ENCODE data around the gene LOX.

Gene LOX, protein sequence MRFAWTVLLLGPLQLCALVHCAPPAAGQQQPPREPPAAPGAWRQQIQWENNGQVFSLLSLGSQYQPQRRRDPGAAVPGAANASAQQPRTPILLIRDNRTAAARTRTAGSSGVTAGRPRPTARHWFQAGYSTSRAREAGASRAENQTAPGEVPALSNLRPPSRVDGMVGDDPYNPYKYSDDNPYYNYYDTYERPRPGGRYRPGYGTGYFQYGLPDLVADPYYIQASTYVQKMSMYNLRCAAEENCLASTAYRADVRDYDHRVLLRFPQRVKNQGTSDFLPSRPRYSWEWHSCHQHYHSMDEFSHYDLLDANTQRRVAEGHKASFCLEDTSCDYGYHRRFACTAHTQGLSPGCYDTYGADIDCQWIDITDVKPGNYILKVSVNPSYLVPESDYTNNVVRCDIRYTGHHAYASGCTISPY

DNA sequence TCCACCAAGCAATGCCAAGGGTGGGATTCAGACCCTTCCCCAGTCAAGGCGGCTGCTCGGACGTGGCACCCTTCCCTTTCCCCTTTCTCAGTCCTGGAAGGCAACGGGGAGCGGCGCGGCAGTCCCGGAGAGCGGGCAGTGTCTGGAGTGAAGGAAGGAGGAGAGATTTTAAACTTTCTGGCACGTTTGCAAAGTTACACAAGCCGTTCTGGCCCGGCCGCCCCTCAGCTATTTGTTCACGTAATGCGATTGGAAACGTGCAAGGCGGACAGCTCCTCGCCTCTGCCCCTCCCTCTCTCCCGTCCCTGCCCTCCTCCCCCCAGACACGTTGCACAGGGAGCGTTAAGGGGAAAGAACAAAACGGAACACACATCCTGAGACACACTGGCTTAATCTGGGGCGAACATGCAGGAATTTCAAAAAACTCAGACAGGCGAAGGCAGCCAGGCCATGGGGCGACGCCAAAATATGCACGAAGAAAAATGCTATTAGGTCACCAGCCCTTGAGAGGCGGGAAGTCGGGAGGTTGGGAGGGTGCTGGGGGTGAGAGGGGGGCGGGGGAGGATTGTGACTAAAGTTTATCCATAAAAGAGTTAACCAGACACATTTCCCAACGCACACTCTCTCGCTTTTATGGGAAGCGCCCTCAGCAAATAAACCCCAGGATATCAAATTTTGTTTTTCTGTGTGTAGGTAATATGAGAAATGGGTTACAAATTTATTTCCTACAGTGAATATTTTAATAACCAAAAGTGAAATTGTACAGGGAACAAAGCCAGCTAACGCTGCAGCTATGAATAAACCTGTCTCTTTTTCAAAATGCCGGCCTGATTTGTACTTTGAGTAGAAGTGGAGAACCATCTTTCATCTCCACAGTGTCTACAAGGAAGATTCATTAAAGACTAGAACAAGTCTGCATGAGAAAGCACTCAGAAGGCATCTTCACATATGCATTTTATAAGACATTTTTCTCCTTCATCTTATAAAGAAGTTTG, at the start of gene LOX:
Gene LOX, minus strand, starts transcription at position 144 of the 995 bp plus-strand sequence. CDS start 274 bp downstream, outside the sequence.
- no peak for DNase-seq (ENCODE audit: low read depth in 3 of 3, low spot score in 1 of 3)

DNA sequence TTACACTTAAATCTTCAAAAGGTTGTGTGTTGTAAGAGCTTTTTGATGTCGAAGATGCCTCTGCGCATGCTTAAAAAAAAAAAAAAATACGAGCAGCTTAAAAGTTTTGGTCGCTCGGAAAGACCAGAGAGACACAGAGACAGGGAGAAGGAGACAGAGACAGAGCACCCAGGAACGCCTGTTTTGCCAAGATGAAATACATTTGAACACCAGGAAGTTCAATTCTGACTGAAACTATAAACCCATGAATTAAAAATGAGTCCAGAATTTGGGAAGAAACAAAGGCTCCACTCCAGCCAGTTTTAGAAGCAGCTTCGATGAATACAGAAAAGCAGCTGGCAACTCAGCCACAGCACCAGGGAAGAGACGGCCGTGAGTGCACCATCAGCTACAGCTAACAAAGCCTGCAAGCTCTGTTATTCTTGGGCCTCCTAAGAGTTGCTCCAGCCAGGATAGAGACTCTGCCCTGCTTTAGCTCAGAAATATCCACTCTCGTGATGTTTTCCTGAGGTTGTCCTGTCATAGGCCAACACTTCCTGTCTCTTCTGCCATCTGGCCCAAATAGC, 48.8 kb upstream of the LOX start:
- DNase-seq (ENCODE audit: low read depth in 3 of 3, low spot score in 1 of 3), result no peak

DNA sequence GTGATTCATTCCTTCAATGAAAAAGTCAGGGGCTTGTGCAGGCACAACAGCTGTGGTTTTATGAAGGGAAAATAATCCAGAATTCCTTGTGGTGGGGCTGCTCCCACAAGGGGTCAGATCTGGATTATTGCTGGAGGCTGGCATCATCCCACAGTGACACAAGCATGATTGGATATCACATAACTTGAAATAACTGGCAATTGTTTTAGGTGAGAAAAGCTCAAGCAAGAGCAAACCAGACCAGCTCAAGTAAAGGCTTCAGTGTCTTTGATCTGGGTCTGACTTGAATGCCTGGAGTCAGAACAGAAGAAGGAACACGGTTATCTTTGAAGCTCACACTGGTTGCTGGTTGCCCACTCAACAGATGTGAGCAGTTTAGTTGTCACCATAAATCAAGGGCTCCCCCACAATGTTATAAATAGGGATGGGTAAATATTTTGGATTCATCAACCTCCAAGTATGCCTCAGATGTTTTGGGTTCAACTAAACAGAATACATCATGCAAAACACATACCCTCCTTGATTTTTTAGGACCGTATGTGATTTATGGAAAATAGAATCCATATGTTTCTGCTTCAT, 48.2 kb upstream of the LOX start:
- no peak for DNase-seq (ENCODE audit: low read depth in 3 of 3, low spot score in 1 of 3)

DNA sequence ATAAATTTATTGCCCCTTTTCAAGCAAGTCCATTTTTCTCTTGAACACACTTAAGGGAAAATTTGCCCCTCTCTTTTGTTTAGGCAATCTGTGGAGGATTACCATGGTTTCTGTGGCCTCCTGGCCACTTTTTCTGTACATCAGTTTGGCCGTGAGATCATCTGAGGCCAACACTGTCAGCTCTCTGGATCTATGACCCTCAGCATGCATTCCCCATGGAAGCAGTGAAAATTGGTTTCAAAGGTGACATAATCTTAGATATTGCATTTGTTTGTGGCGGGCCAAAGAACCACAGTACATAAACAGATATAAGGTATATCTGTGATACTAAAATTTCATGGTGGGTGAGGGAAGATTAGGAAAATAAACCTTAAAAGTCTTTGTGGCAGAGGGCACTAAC, 46.7 kb upstream of the LOX start:
- DNase-seq (ENCODE audit: low read depth in 3 of 3, low spot score in 1 of 3), result no peak

DNA sequence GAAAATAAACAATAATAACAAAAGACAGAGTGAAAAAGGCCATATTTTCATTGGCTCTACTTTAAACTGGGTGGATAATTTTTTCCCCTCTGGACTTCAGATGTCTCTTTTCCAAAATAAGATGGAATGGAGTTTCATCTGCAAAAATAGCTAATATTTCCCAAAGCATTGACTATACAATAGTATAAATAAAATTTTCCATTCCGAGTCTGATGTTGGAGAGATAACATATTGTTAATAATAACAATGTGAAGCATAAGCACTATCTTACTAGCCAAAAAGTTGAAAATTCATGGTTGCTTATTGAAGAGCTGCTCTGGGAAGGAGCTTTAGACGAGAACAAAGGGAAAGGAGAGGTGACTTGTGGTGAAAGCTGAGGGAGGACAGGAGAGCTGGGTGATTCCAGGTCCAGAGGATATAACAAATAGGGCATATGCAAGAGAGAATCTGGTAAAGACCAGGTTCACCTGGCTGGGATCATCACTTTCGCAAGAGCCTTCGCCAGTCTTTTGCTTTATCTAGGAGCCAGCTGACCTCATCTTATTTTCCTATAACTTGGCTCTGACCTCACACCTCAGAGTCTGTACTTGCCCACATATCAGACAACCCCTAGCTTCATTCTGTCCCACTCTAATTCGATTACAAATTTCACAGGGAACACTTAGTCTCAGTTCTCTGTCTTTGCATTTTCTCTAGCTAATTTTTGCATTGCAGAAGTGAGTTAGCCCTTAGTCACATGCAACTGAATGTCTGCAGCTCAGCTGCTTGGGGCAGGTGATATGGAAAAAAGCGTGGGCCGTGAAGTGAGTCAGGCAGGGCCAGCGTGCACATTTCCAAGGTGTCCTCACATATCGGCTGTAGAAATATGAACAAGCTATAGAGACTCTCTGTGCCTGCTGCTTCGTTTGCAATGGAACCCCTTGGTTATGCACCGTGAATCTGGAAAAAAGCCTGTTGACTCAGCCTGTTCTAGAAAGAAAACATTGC, 43.7 kb upstream of the LOX start:
- no peak for DNase-seq (ENCODE audit: low read depth in 3 of 3, low spot score in 1 of 3)

DNA sequence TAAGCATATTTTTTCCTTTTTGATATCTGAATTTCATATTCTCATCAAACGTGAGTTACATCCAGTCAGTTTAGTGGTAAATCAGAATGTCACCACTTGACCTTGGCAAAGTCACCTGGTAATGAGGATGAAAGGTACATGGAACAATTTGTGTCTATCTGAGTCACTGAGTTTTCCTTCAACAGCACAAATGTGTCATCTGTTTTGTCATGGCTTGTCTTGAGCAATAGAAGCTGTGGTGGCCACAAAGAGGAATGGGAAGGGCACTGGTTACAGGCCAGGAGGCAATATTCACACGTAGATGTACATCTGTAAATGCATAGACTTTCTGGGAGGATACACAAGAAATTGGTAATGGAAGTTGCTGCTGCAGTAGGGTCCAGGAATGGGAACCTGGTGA, 42.9 kb upstream of the LOX start:
- DNase-seq (ENCODE audit: low read depth in 3 of 3, low spot score in 1 of 3), result no peak

DNA sequence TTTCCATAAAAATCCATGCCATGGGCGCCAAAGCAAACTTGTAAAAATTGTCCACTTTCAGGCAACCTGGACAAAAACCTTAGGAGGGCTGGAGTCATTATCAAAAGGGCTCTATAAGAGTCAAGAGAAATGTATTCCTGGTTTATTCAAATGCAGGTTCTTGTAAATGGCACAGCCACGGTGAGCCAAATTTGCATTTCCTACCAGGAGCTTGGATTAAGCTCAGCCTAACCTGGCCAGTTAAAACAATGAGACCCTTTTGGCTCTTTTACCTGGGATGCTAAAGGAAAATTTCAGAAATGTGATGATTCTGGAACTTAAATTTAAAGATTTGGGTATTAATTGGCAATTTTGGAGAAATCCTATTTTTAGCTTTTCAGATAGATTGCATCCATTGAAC, 42.4 kb upstream of the LOX start:
- DNase-seq (ENCODE audit: low read depth in 3 of 3, low spot score in 1 of 3), result no peak

DNA sequence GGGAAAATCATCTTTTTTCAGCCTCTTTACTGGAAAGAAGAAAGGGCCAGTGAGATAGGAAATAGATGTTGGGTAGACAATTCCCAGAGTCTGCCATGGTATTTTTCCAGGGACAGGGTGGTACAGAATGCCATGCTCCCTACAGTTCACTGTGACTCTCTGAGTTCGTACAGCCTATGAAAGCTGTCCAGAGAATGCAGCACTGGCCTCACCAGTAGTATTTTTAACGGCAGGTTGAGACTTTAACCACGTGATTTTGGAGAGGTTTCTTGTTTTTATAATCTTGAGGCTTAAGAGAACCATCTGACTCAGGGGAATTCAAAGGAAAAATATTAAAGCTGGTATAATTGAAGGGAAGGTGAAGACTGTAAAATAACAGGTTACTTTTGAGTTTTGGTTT, 41.1 kb upstream of the LOX start:
- DNase-seq (ENCODE audit: low read depth in 3 of 3, low spot score in 1 of 3), result no peak

DNA sequence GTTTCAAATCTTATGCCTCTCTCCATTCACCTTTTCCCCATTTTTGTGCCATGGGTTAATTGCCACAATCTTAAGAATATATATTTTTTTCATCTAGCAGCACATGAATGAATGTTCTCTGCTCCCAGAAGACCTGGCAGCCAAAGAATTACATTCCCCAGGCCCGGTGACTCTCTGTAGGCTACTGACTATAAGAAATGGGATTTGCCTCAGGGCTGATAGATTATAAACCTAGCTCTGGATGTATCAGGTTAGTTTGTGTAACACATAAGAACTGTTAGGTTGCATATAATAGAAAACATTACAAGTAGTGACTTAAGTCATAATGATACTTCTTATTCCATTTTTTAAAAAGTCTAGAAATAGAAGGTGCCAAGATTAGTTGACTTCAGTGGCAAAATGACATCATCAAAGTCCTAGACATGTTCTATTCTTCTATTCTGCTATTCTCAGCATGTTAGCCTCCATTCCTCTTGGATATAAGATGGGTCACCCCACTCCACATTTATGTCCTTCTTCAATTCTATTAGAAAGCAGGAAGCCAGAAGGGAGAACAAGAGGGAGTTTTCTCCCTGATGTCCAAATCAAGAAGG, 40.4 kb upstream of the LOX start:
- DNase-seq (ENCODE audit: low read depth in 3 of 3, low spot score in 1 of 3), result no peak

DNA sequence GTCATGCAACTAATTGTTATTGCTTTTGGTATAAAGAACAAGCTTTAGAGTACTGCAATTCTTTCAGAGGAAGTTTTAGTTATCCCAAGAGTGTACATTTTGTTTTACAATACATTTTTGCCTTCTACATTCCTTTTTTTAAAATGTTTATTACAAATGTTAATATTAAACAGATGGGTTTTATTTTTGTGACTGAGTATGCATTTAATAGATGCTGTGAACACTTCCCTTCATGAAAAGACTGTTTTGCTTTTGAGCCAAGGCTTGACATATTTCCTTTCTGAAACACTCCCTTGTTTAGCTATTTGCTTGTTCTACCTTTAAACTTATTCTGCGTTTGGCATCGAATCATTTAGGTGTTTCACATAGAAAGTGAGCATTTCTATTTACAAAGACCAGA, 36.4 kb upstream of the LOX start:
- no peak for DNase-seq (ENCODE audit: low read depth in 3 of 3, low spot score in 1 of 3)

DNA sequence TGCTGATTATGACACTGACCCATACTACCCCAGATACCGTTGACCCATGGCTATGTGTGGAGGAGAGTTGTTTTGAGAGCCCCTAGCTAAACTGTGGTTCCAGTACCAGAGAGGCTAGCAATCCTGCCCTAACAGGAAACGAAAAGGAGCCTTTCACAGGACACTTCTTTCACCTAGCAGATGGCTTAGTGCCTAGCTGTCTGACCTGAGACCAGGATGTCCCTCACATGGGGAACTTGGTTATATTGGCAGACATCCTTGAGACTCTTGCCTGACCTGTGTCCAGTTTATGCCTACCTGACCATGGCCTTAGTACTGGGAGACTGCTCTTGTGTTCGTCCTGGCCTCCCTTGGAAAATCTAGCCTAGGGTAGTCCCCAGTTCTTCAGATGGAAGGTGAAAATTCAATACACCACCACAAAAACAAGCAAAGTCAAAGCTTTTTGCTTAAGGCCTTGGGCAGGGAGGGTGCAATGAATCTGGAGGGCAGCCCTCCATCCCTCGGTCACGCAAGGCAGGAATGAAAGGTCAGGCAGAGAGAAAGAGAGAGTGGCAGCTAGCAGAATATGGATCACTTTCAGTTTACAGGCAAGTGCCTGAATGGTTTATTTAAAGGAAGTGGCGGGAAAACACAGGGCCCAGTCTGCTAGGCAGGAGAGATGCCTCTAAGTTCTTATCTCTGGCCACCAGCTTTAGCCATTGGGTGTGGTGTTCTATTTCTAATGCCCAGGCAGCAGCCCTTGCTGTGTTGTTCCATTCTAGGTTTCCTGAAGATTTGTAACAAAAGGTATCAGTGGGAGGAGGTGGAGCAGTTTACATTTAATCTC, 34.9 kb upstream of the LOX start:
- DNase-seq (ENCODE audit: low read depth in 3 of 3, low spot score in 1 of 3), result no peak

DNA sequence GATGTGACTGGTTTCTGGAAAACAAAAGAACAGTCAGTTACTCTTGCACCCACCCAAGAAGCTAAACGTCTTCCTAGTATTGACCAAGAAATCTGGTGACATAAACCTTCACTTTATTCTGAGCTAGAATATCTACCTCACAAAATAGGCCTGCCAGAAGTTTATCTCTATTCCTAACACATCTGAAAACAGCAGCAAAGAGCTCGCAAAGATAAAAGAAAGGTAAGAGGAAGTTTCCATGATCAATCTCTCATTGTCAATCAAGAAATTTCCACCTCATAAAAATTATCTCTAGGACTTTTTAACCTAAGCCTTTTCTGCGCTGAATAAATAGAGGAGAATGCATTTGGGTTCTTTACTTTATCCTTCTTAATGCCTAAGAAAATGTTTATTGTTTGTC, 34.0 kb upstream of the LOX start:
- no peak for DNase-seq (ENCODE audit: low read depth in 3 of 3, low spot score in 1 of 3)

DNA sequence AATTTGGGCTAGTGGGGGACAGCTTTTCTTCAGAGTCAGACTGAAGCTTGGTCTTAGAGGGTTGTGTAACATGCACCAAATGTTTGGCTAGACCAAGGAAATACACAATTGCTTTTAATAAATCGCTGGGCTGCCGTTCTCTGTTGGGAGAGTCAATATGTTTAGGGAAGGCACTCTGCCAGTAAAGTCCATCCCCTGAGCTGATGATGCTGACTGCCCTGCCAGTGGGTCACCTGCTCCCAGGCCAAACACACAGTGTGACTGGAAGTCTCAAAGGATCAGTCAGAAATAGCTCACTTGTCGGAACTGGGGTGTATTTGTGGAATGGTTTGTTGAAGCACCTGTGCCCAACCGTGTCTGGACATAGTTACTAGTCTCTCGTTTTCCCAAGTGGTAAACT, 33.4 kb upstream of the LOX start:
- DNase-seq (ENCODE audit: low read depth in 3 of 3, low spot score in 1 of 3), result no peak

DNA sequence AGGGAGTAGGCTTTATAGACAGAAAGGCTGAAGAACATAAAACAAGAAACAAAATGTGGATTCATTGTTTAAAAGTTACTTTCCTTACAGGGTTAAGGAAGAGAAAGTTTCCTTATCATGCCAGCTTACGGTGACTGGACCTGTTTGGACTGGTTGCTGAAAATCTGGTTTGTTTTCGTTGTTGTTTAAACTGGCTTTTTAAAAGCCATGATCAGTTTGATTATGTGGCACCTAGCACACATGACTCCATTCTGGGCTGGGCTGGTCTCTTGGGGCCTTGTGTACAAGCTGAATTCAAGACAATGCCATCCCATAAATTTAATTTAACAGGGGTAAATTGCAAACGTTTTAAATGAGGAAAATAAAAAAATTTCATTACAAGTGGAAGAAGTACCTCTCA, 32.9 kb upstream of the LOX start:
- no peak for DNase-seq (ENCODE audit: low read depth in 3 of 3, low spot score in 1 of 3)

DNA sequence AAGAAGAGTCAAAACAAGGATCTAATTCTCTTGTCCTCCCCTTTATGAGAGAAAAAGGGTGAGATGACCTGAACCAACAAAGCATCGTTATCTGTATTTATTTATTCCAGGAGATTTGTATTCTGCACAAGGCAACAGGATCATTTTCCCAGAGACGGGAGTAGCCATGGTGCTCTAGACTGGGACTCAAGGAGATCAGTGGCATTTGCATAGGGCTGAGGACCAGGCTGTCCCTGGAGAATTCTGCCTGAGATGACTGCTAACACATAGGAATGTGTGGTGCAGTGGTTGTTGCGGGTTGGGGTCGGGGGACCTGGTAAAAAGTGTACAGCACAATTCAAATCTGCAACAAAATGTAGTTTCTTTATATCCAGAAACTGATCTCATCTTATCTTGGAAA, 29.0 kb upstream of the LOX start:
- DNase-seq (ENCODE audit: low read depth in 3 of 3, low spot score in 1 of 3), result no peak

DNA sequence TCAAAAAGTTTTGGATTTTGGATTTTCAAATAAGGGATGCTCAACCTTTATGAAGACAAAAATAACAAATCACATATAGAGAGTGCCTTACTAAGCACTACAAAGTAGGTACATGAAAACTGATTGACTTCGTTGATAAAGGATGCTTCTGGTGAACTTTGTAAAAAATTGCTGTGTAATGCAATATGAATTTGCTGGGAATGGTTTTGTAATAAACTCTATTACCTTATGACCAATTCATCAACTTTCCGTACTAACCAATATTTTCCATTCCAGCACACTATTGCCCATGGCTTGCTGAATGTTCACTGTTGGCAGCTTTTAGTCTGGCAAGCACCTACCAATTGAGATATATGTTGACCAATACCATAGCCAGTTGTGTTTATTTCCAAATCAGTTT, 27.9 kb upstream of the LOX start:
- no peak for DNase-seq (ENCODE audit: low read depth in 3 of 3, low spot score in 1 of 3)

DNA sequence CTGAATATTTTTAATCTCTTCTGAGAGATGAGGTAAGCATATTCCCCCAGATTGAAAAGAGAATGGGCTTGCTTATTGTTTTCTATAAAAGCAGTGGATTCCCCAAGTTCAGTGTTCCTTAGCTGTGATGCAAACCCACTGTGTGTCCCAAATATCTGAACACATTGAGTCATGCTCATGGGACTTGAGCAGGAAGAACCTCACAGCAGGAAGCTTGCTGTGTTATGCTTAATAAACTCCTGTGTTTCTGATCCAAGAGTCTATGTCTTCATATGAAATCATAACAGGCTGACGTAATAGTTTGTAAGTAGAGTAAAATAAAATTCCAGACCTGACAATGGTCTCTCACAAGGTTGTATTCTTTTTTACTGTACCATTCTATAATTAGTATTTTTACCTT, 24.8 kb upstream of the LOX start:
- no peak for DNase-seq (ENCODE audit: low read depth in 3 of 3, low spot score in 1 of 3)

DNA sequence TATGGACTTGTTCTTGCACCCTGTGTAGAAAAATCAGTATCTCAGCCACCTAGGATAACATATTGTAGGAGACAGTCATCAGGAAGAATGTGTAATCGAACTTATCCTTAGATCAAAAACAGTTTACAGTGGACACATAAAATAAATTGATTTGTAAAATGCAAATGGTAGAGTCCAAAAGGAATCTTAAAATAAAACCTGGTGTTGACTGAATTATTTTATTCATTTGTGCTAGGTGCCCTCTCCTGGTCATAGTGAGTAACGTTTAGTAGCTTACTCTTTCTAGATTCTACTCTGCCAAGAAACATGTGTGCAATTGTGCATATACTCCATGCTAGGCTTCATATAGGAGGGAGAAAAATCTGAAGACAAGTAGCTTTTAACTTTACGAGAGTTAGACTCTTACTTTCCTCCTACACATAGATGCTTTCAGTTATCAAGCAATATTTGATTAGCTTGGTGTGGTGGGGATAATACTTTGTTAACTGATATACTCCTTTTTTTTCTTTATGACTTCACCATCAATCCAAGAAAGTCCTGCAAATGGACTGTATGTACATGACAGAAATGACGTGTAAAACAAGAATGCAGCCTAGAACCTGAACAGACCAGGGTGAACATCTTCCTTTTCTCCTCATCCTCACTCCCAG, 23.7 kb upstream of the LOX start:
- no peak for DNase-seq (ENCODE audit: low read depth in 3 of 3, low spot score in 1 of 3)
